Adrenal gland (tissue), 12 donors: ENCODE results near the gene RSPO1. TPM values are rescaled to one million over a fixed set of nuclear protein-coding genes. Genes with fewer than 3 reads are reported as not detected.

Source experiments
- DNase-seq, 7 donors: peaks; one replicate each; pipeline ENCODE4 v3.0.0-alpha.2; 2019 to 2020
- H3K27ac ChIP-seq, 5 donors: fragments of 200-600 bp; sonication (generic) in 4 of 5; 1 replicate in 3 of 5; 2 replicates in 2 of 5; pipeline versions ENCODE4 v1.5.1 to v1.8.0; 2016 to 2020; ENCODE audit warnings: mild to moderate bottlenecking in 1 of 5
- H3K27me3 ChIP-seq: fragments of 200-600 bp; 2 replicates; pipeline ENCODE4 v1.8.0; 2021
- H3K36me3 ChIP-seq, 2 donors: fragments of 200-600 bp; replicated peaks in 1 of 2; 1 replicate in 1 of 2; 2 replicates in 1 of 2; pipeline versions ENCODE4 v1.5.1 to v1.8.0; 2018 to 2022
- H3K4me1 ChIP-seq, 2 donors: fragments of 200-600 bp; replicated peaks in 1 of 2; 1 replicate in 1 of 2; 2 replicates in 1 of 2; pipeline versions ENCODE4 v1.5.1 to v1.8.0; 2018 to 2021
- H3K4me3 ChIP-seq, 4 donors: fragments of 200-600 bp; sonication (generic) in 3 of 4; one replicate each; pipeline ENCODE4 v1.5.1; 2016 to 2018
- H3K9me3 ChIP-seq, 3 donors: fragments of 200-600 bp; sonication (generic) in 1 of 3; replicated peaks in 1 of 3; 1 replicate in 2 of 3; 2 replicates in 1 of 3; pipeline versions ENCODE4 v1.5.1 to v1.8.0; 2016 to 2021
- CTCF ChIP-seq, 6 experiments: fragments of 450-650 bp in 4 of 6; fragments of 200-600 bp in 2 of 6; sonication (generic) in 1 of 6; IDR thresholded peaks; 1 replicate in 5 of 6; 2 replicates in 1 of 6; pipeline versions ENCODE4 v1.5.1 to v1.8.0; 2016 to 2021; ENCODE audit warnings: antibody characterized with exemption in 6 of 6, mild to moderate bottlenecking in 2 of 6, moderate library complexity in 1 of 6
- POLR2A ChIP-seq, 2 donors: fragments of 450-650 bp; IDR thresholded peaks; one replicate each; pipeline ENCODE4 v1.6.1; 2017; ENCODE audit warnings: antibody characterized with exemption in 2 of 2, mild to moderate bottlenecking in 2 of 2, moderate library complexity in 1 of 2
- WGBS, 4 donors: extraction: QIAGEN DNeasy Blood & Tissue Kit in 2 of 4; methylation state at CpG; one replicate each; pipeline versions ENCODE4 v1.1.5 to v1.1.7; 2013 to 2017; 5-methylcytosine and 5-hydroxymethylcytosine counted together
- intact Hi-C, 2 donors: fragments of 100-400 bp; cut with DNase I; formaldehyde crosslinking; loops; one replicate each; pipeline versions ENCODE4 v1.14.1 to v1.15.0; 2022 to 2023
- polyA plus RNA-seq, 3 donors: library from polyadenylated mRNA; stranded (reverse); fragments of 200-250 nt in 2 of 3; fragments of 350-450 nt in 1 of 3; fragmentation: Illumina TruSeq in 1 of 3; extraction: RNeasy Lipid Tissue Mini Kit (QIAGEN cat#74804) in 1 of 3; gene quantifications; one replicate each; pipeline ENCODE4 v1.2.3, GENCODE V29; 2013 to 2014
- total RNA-seq, 9 donors: library from RNA; depleted of rRNA in 4 of 9; stranded (reverse); fragments of >200 nt in 4 of 9; fragments of 120-200 nt in 1 of 9; fragmentation: NEBNext Ultra II Directional in 1 of 9; extraction: Animal tissue kit (Norgen Biotek cat#: 25700) in 1 of 9; gene quantifications; one replicate each; pipeline versions ENCODE4 v1.1.0 to v1.2.4, GENCODE V29; 2013 to 2023
- donor health status: healthy with polysubstance abuse.
- donor health status: Bipolar disorder and iron deficiency.
- donor health status: DM: yes; HTN: yes; CAD: no.
- donor health status: DM: no; HTN: no; CAD: no.
- donor health status: DM: no; HTN: no; CAD: no.
- donor health status: DM: yes; HTN: yes; CAD: no.

RSPO1 gene
- total and polyA plus RNA-seq, 12 donors, result 0.11 to 0.51 (median 0.18) TPM; not detected in 4

- H3K27me3 ChIP-seq, result no peaks in the 10 kb centered on the region
- H3K4me3 ChIP-seq, result no peak overlapping the region
- intact Hi-C loops, result loop anchor here in 1 of 2 donors (5.0 kb wide), 1 partner anchor 55 kb away; no protein-coding TSS in a partner anchor
- H3K36me3 ChIP-seq, result no peaks in the 10 kb centered on the region
- no peak for DNase-seq
- TF ChIP-seq POLR2A (IDR thresholded peaks at IDR 0.05), result no peak
- no peak for TF ChIP-seq CTCF (IDR thresholded peaks at IDR 0.05)
- 57 to 69% (median 66%) methylated on average over 5 to 9 of the region's 9 CpGs for WGBS, 4 donors
- no peaks in the 10 kb centered on the region for H3K9me3 ChIP-seq
- H3K4me1 ChIP-seq, result peaks cover 0 to 3% of the 10 kb centered on the region in 2 donors
- no peak overlapping the region for H3K27ac ChIP-seq
Measured at GRCh38 chr1:37672136-37672870, 37.6 kb upstream of the RSPO1 start.

- Histone ChIP-seq H3K27ac (no peak overlapping the region), H3K9me3 (no peaks in the 10 kb centered on the region), H3K4me3 (no peak overlapping the region), H3K27me3 (no peaks in the 10 kb centered on the region), H3K4me1 (peaks cover 0 to 3% of the 10 kb centered on the region in 2 donors), H3K36me3 (no peaks in the 10 kb centered on the region)
- WGBS, 4 donors, result 61 to 69% (median 65%) methylated on average over 6 of the region's 6 CpGs
- intact Hi-C loops, result loop anchor here in 1 of 2 donors (5.0 kb wide), 1 partner anchor 54 kb away; no protein-coding TSS in a partner anchor
- DNase-seq, result no peak
- no peak for TF ChIP-seq CTCF (IDR thresholded peaks at IDR 0.05)
- TF ChIP-seq POLR2A (IDR thresholded peaks at IDR 0.05), result no peak
Measured at GRCh38 chr1:37671261-37671660, 36.6 kb upstream of the RSPO1 start.

- H3K4me3 ChIP-seq, result no peak overlapping the region
- no peaks in the 10 kb centered on the region for H3K36me3 ChIP-seq
- WGBS, 4 donors, result 53 to 72% (median 62%) methylated on average over 2 of the region's 2 CpGs
- intact Hi-C loops, result loop anchor here in 1 of 2 donors (5.0 kb wide), 1 partner anchor 53 kb away; no protein-coding TSS in a partner anchor
- no peak for DNase-seq
- TF ChIP-seq POLR2A (IDR thresholded peaks at IDR 0.05) (no peak), CTCF (IDR thresholded peaks at IDR 0.05) (no peak)
- H3K27me3 ChIP-seq, result no peaks in the 10 kb centered on the region
- no peaks in the 10 kb centered on the region for H3K4me1 ChIP-seq
- no peaks in the 10 kb centered on the region for H3K9me3 ChIP-seq
- no peak overlapping the region for H3K27ac ChIP-seq
Measured at GRCh38 chr1:37670133-37670532, 35.4 kb upstream of the RSPO1 start.

- Histone ChIP-seq H3K9me3 (no peaks in the 10 kb centered on the region), H3K4me1 (no peaks in the 10 kb centered on the region), H3K4me3 (no peak overlapping the region), H3K27me3 (no peaks in the 10 kb centered on the region), H3K27ac (no peak overlapping the region), H3K36me3 (no peaks in the 10 kb centered on the region)
- intact Hi-C loops, result no loop called here
- DNase-seq, result no peak
- WGBS, 4 donors, result 48 to 69% (median 60%) methylated on average over 7 to 17 of the region's 17 CpGs
- TF ChIP-seq CTCF (IDR thresholded peaks at IDR 0.05) (no peak), POLR2A (IDR thresholded peaks at IDR 0.05) (no peak)
Measured at GRCh38 chr1:37667023-37667671, 32.5 kb upstream of the RSPO1 start.
